Fibroblast of lung (primary cell): Measurements from ENCODE around the gene FANCI. TPM values are rescaled to one million over a fixed set of nuclear protein-coding genes. Genes with fewer than 3 reads are reported as not detected.
A peak's percentile ranks its signal among the peaks of the same experiment; 100 is the strongest.

ENCODE experiments used
- DNase-seq, 2 donors: peaks; one replicate each; pipeline versions ENCODE4 v3.0.0 to v3.0.0-alpha.2; 2010; ENCODE audit warnings: low read depth in 2 of 2
- H2AFZ ChIP-seq: 2 replicates; pipeline ENCODE4 v1.5.1; 2012; ENCODE audit warnings: low read length, control low read depth, inconsistent platforms
- H3K27ac ChIP-seq: 2 replicates; pipeline ENCODE4 v1.5.1; 2011; ENCODE audit warnings: low read length, control low read depth; ENCODE audit not compliant: insufficient read depth
- H3K27me3 ChIP-seq: 2 replicates; pipeline ENCODE4 v1.5.1; 2011; ENCODE audit warnings: mild to moderate bottlenecking, low read length; ENCODE audit not compliant: control insufficient read depth, insufficient read depth
- H3K36me3 ChIP-seq: 2 replicates; pipeline ENCODE4 v1.5.1; 2011; ENCODE audit warnings: low read length; ENCODE audit not compliant: control insufficient read depth, insufficient read depth
- H3K4me1 ChIP-seq: 2 replicates; pipeline ENCODE4 v1.5.1; 2011; ENCODE audit warnings: low read length; ENCODE audit not compliant: control insufficient read depth, insufficient read depth; ENCODE audit errors: extremely low read depth
- H3K4me2 ChIP-seq: 2 replicates; pipeline ENCODE4 v1.5.1; 2011; ENCODE audit warnings: low read length, control low read depth; ENCODE audit not compliant: insufficient read depth; ENCODE audit errors: extremely low read depth
- H3K4me3 ChIP-seq, 4 experiments: fragments of 200-600 bp in 1 of 4; sonication (generic) in 1 of 4; replicated peaks in 1 of 4; 2 replicates each; pipeline ENCODE4 v1.5.1; 2011 to 2016; ENCODE audit warnings: low read length in 4 of 4, low read depth in 3 of 4, mild to moderate bottlenecking in 3 of 4, control low read depth in 2 of 4, inconsistent platforms in 1 of 4, mixed read lengths in 1 of 4; ENCODE audit not compliant: insufficient read depth in 1 of 4; ENCODE audit errors: control extremely low read depth in 1 of 4
- H3K79me2 ChIP-seq: 2 replicates; pipeline ENCODE4 v1.5.1; 2012; ENCODE audit warnings: mild to moderate bottlenecking, low read length, inconsistent platforms; ENCODE audit not compliant: control insufficient read depth, insufficient read depth
- H3K9ac ChIP-seq: 2 replicates; pipeline ENCODE4 v1.5.1; 2011; ENCODE audit warnings: mild to moderate bottlenecking, low read length, control low read depth; ENCODE audit not compliant: insufficient read depth
- H3K9me3 ChIP-seq: 2 replicates; pipeline ENCODE4 v1.5.1; 2012; ENCODE audit warnings: low read depth, low read length; ENCODE audit not compliant: control insufficient read depth, insufficient read depth
- H4K20me1 ChIP-seq: 2 replicates; pipeline ENCODE4 v1.5.1; 2011; ENCODE audit warnings: low read length; ENCODE audit not compliant: control insufficient read depth, insufficient read depth; ENCODE audit errors: extremely low read depth
- EZH2 ChIP-seq: IDR thresholded peaks from 2 replicates; pipeline ENCODE4 v1.5.1; 2012; ENCODE audit warnings: low read length, control low read depth, mild to moderate bottlenecking; ENCODE audit errors: missing control alignments
- polyA plus RNA-seq, 2 donors: library from polyadenylated mRNA; depleted of rRNA in 1 of 2; stranded (reverse) in 1 of 2; unstranded in 1 of 2; fragments of >200 nt; gene quantifications; 2 replicates each; pipeline ENCODE4 v1.2.1, GENCODE V29; 2011 to 2012; ENCODE audit warnings: missing spikeins in 1 of 2
- total RNA-seq: library from RNA; depleted of rRNA; stranded (reverse); fragments of >200 nt; gene quantifications from 2 replicates; pipeline ENCODE4 v1.2.1, GENCODE V29; 2014
- TF ChIP-seq, protein P1 (sequence below), 2 donors: IDR thresholded peaks in 1 of 2; conservative IDR thresholded peaks in 1 of 2; 1 replicate in 1 of 2; 2 replicates in 1 of 2; pipeline ENCODE4 v1.5.1; 2011 to 2012; ENCODE audit warnings: low read length in 2 of 2, control low read depth in 1 of 2, inconsistent platforms in 1 of 2, low read depth in 1 of 2, mild to moderate bottlenecking in 1 of 2

The FANCI gene
- total and polyA plus RNA-seq, 2 donors (not counting 1 experiment from before 2014, with no cell fraction given) = 12.6 to 13.4 TPM

DNA sequence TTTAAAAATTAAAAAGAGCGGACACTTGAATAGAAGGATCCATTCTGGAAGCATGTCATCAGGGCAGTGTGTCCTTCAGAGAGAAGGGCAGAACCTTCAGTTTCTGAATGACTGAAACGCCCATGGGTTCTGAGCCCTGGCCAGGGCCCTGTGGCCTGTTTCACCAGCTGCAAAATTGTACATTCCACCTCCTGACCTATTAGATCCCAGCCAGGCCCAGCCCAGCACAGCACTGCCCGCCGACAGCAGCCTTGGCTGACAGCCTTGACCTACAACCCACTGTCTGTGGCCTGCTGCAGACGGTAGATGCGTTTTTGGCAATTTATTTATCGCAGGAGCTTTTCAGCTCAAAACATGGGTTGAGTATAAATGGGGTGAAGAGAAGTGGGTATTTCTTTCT, 96.8 kb downstream of the FANCI start:
- no peak overlapping the region for H3K27ac ChIP-seq
- H4K20me1 ChIP-seq = no peaks in the 10 kb centered on the region
- DNase-seq = peak in 1 of 2 donors; percentile 36
- no peaks in the 10 kb centered on the region for H3K79me2 ChIP-seq
- H3K36me3 ChIP-seq = no peaks in the 10 kb centered on the region
- TF ChIP-seq, protein P1, sequence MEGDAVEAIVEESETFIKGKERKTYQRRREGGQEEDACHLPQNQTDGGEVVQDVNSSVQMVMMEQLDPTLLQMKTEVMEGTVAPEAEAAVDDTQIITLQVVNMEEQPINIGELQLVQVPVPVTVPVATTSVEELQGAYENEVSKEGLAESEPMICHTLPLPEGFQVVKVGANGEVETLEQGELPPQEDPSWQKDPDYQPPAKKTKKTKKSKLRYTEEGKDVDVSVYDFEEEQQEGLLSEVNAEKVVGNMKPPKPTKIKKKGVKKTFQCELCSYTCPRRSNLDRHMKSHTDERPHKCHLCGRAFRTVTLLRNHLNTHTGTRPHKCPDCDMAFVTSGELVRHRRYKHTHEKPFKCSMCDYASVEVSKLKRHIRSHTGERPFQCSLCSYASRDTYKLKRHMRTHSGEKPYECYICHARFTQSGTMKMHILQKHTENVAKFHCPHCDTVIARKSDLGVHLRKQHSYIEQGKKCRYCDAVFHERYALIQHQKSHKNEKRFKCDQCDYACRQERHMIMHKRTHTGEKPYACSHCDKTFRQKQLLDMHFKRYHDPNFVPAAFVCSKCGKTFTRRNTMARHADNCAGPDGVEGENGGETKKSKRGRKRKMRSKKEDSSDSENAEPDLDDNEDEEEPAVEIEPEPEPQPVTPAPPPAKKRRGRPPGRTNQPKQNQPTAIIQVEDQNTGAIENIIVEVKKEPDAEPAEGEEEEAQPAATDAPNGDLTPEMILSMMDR (conservative IDR thresholded peaks at IDR 0.05 in 1 of 2, IDR thresholded peaks at IDR 0.05 in 1 of 2; ENCODE audit: low read depth in 1 of 2, low read length in 2 of 2) = no peak
- no peak for TF ChIP-seq EZH2
- H3K4me3 ChIP-seq = no peak overlapping the region
- no peak overlapping the region for H3K9ac ChIP-seq
- no peaks in the 10 kb centered on the region for H3K4me1 ChIP-seq
- H3K9me3 ChIP-seq = no peaks in the 10 kb centered on the region
- no peak overlapping the region for H2AFZ ChIP-seq
- peaks cover 6% of the 10 kb centered on the region for H3K27me3 ChIP-seq
- H3K4me2 ChIP-seq = no peak overlapping the region

DNA sequence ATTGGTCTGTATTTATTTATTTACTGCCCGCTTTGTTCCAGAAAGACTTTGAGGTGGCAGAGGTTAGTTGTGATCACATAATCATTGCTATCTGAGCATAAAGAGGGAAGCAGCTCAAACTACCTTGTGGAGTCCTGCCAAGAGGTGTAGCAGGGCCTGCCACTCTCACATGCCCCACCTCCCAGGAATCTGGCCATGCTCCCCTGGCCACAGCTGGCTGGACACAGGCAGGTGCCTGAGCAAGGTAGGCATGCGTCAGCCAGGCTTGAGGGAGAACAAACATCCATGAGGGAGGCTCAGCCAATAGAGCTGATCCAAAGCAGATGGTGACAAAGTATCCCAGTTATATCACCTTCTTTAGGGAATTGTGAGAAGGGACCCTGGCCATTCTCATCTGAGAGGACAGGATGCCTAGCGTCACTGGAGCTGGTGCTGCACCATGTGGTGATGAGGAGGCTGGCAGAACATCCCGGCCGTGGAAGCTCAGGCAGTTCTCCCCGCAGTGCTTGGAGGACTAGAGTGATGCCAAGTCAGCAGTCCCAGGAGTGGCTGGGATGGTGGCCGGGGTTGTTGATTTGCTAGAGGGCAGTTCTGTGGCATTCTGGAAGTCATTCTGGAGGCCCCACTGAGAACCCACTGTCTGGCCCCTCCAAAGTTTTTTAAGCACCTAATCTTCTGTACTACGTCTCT, 97.7 kb downstream of the FANCI start:
- DNase-seq = no peak
- H3K27me3 ChIP-seq = peaks cover 10% of the 10 kb centered on the region
- no peak overlapping the region for H3K4me3 ChIP-seq

DNA sequence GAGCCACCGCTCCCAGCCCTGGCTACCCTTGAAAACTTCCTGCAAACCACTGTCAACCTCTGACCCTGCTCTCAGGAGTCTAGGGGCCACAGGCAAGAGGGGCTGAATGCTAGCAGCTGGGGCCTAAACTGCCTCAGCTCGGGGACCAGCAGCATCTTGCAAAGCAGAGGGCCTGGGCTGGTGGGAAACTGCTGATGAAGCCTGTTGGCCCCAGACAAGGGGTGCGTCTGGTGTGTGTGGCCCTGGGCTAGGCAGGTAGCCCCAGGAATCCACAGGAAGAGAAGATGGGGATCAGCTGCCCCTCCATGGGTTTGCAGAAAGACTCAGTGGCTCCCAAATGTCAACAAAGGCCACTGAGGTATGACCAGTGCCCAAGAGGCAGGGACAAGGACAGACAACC, 99.1 kb downstream of the FANCI start:
- no peak for DNase-seq
- peaks cover 21% of the 10 kb centered on the region for H3K27me3 ChIP-seq
- no peak overlapping the region for H3K9ac ChIP-seq
- no peak for TF ChIP-seq EZH2
- TF ChIP-seq, protein P1 (conservative IDR thresholded peaks at IDR 0.05 in 1 of 2, IDR thresholded peaks at IDR 0.05 in 1 of 2; ENCODE audit: low read depth in 1 of 2, low read length in 2 of 2) = no peak
- H3K4me2 ChIP-seq = no peak overlapping the region
- no peaks in the 10 kb centered on the region for H3K36me3 ChIP-seq
- H4K20me1 ChIP-seq = no peaks in the 10 kb centered on the region
- H3K4me1 ChIP-seq = no peaks in the 10 kb centered on the region
- H3K27ac ChIP-seq = no peak overlapping the region
- no peaks in the 10 kb centered on the region for H3K79me2 ChIP-seq
- H3K4me3 ChIP-seq = no peak overlapping the region
- H2AFZ ChIP-seq = no peak overlapping the region
- H3K9me3 ChIP-seq = no peaks in the 10 kb centered on the region

More for the DNA sequence above, 97.7 kb downstream of the FANCI start:
- H3K9me3 ChIP-seq = no peaks in the 10 kb centered on the region
- no peaks in the 10 kb centered on the region for H3K4me1 ChIP-seq
- H3K9ac ChIP-seq = no peak overlapping the region
- H3K36me3 ChIP-seq = no peaks in the 10 kb centered on the region
- H3K79me2 ChIP-seq = no peaks in the 10 kb centered on the region
- TF ChIP-seq, protein P1 (conservative IDR thresholded peaks at IDR 0.05 in 1 of 2, IDR thresholded peaks at IDR 0.05 in 1 of 2; ENCODE audit: low read depth in 1 of 2, low read length in 2 of 2) = no peak
- TF ChIP-seq EZH2 = no peak
- no peak overlapping the region for H3K4me2 ChIP-seq
- H2AFZ ChIP-seq = no peak overlapping the region
- no peak overlapping the region for H3K27ac ChIP-seq
- no peaks in the 10 kb centered on the region for H4K20me1 ChIP-seq
